Measurements from ENCODE around the gene SDSL. TPM values are rescaled to one million over a fixed set of nuclear protein-coding genes. Genes with fewer than 3 reads are reported as not detected.

Gene SDSL
- total and polyA plus RNA-seq, 8 donors = 5.4 to 14.2 (median 9.6) TPM

GRCh38 chr12:113464852-113465719 lies 42.9 kb downstream of the SDSL start:
- H3K27ac ChIP-seq = no peak overlapping the region
- intact Hi-C loops (cut with DNase I) = loop anchor here in 1 of 3 donors (5.0 kb wide), 1 partner anchor 447 kb away; no protein-coding TSS in a partner anchor
- H3K36me3 ChIP-seq = no peaks in the 10 kb centered on the region
- no peak for ATAC-seq
- WGBS, 2 donors = 4 to 5% methylated on average over 61 to 64 of the region's 64 CpGs
- TF ChIP-seq CTCF (IDR thresholded peaks at IDR 0.05) = no peak
- H3K4me1 ChIP-seq = peaks cover 3 to 14% (median 6%) of the 10 kb centered on the region in 3 donors
- peak overlapping the region in 1 of 4 donors; percentile 27 for H3K4me3 ChIP-seq
- H3K27me3 ChIP-seq = peaks cover 8 to 63% (median 23%) of the 10 kb centered on the region in 4 donors
- H3K9me3 ChIP-seq = no peaks in the 10 kb centered on the region
- no peak for FAIRE-seq
- DNase-seq = no peak

- intact Hi-C loops (cut with DNase I) = no loop called here
- no peak for ATAC-seq
These were observed 43.8 kb downstream of the SDSL start for GRCh38 chr12:113465808-113466453.

GRCh38 chr12:113466454-113467141 lies 44.4 kb downstream of the SDSL start:
- FAIRE-seq (no peak), DNase-seq (no peak), ATAC-seq (no peak)
- H3K4me3 ChIP-seq = peak overlapping the region in 1 of 4 donors; percentile 45
- no peaks in the 10 kb centered on the region for H3K9me3 ChIP-seq
- 20 to 23% methylated on average over 25 to 26 of the region's 26 CpGs for WGBS, 2 donors
- no peak overlapping the region for H3K27ac ChIP-seq
- TF ChIP-seq CTCF (IDR thresholded peaks at IDR 0.05) = no peak
- intact Hi-C loops (cut with DNase I) = no loop called here
- no peaks in the 10 kb centered on the region for H3K36me3 ChIP-seq
- H3K4me1 ChIP-seq = peaks cover 3 to 14% (median 6%) of the 10 kb centered on the region in 3 donors
- H3K27me3 ChIP-seq = peaks cover 8 to 63% (median 24%) of the 10 kb centered on the region in 4 donors

More at GRCh38 chr12:113465808-113466453, 43.8 kb downstream of the SDSL start:
- FAIRE-seq (no peak), DNase-seq (no peak)
- no peaks in the 10 kb centered on the region for H3K36me3 ChIP-seq
- H3K27ac ChIP-seq = no peak overlapping the region
- peaks cover 3 to 14% (median 6%) of the 10 kb centered on the region in 3 donors for H3K4me1 ChIP-seq
- no peak overlapping the region for H3K4me3 ChIP-seq
- TF ChIP-seq CTCF (IDR thresholded peaks at IDR 0.05) = no peak
- H3K27me3 ChIP-seq = peaks cover 8 to 63% (median 23%) of the 10 kb centered on the region in 4 donors
- no peaks in the 10 kb centered on the region for H3K9me3 ChIP-seq
- WGBS, 2 donors = 13 to 19% methylated on average over 13 of the region's 13 CpGs

GRCh38 chr12:113467142-113467501 lies 44.9 kb downstream of the SDSL start:
- Histone ChIP-seq H3K4me1 (peaks cover 3 to 14% (median 6%) of the 10 kb centered on the region in 3 donors), H3K27me3 (peaks cover 8 to 63% (median 27%) of the 10 kb centered on the region in 4 donors), H3K36me3 (no peaks in the 10 kb centered on the region), H3K27ac (no peak overlapping the region), H3K4me3 (peak overlapping the region in 3 of 4 donors; percentile 10 to 45 (median 22)), H3K9me3 (no peaks in the 10 kb centered on the region)
- TF ChIP-seq CTCF (IDR thresholded peaks at IDR 0.05) = no peak
- intact Hi-C loops (cut with DNase I) = no loop called here
- peak in 1 of 6 donors; percentile 61 for DNase-seq
- FAIRE-seq = no peak
- ATAC-seq = peak in 2 of 4 donors; percentile 11 to 13
- WGBS, 2 donors = 4 to 8% methylated on average over 30 to 31 of the region's 31 CpGs
